GM21825 (cell line): ENCODE measurements around the gene C14orf180.
"Not testable (repeated sequence)": the region's sequence is repeated elsewhere in the genome, so short reads cannot be mapped to it uniquely, and the experiment has no call there.

Experiments
- ATAC-seq: cut with Tn5 transposase; IDR thresholded peaks from one replicate; pipeline ENCODE4 v1.9.1; 2021; ENCODE audit warnings: mild to moderate bottlenecking, moderate library complexity; ENCODE audit not compliant: unreplicated experiment

The C14orf180 gene

GRCh38 chr14:104604458-104605449 lies 25.2 kb downstream of the C14orf180 start, which contains the start of gene TMEM179:
TSS of gene TMEM179 (minus strand) at chr14:104604772. CDS start at chr14:104604741, 31 bp downstream.
- ATAC-seq, result no peak

- no peak for ATAC-seq
These were observed 30.1 kb downstream of the C14orf180 start for GRCh38 chr14:104609666-104610065.

GRCh38 chr14:104610749-104611310 lies 31.3 kb downstream of the C14orf180 start:
- ATAC-seq, result no peak

GRCh38 chr14:104611881-104612280 lies 32.3 kb downstream of the C14orf180 start:
- no peak for ATAC-seq

- no peak for ATAC-seq
These were observed 34.7 kb downstream of the C14orf180 start for GRCh38 chr14:104614126-104614812.

- no peak for ATAC-seq
These were observed 45.4 kb downstream of the C14orf180 start for GRCh38 chr14:104624939-104625338.

GRCh38 chr14:104632781-104633180 lies 53.2 kb downstream of the C14orf180 start:
- ATAC-seq, result no peak

- no peak for ATAC-seq
These were observed 53.9 kb downstream of the C14orf180 start for GRCh38 chr14:104633276-104634137.

- no peak for ATAC-seq
These were observed 54.7 kb downstream of the C14orf180 start for GRCh38 chr14:104634138-104634760.

- no peak for ATAC-seq
These were observed 55.5 kb downstream of the C14orf180 start for GRCh38 chr14:104634886-104635570.

- no peak for ATAC-seq
These were observed 56.2 kb downstream of the C14orf180 start for GRCh38 chr14:104635717-104636116.

- no peak for ATAC-seq
These were observed 56.6 kb downstream of the C14orf180 start for GRCh38 chr14:104636131-104636530.

- ATAC-seq, result not testable (repeated sequence)
These were observed 57.4 kb downstream of the C14orf180 start for GRCh38 chr14:104636846-104637545.

- no peak for ATAC-seq
These were observed 58.0 kb downstream of the C14orf180 start for GRCh38 chr14:104637546-104638003.

GRCh38 chr14:104638190-104638589 lies 58.6 kb downstream of the C14orf180 start:
- no peak for ATAC-seq

GRCh38 chr14:104638927-104639450 lies 59.4 kb downstream of the C14orf180 start:
- no peak for ATAC-seq

- ATAC-seq, result no peak
These were observed 59.9 kb downstream of the C14orf180 start for GRCh38 chr14:104639471-104639870.
